HG03103 (cell line): Measurements from ENCODE around the gene CAT.

Experiments used
- ATAC-seq: cut with Tn5 transposase; IDR thresholded peaks from one replicate; pipeline ENCODE4 v1.9.1; 2021; ENCODE audit warnings: low read depth; ENCODE audit not compliant: unreplicated experiment

CAT gene

GRCh38 chr11:34519595-34520235 is 81.0 kb downstream of the CAT start:
- ATAC-seq = no peak

- no peak for ATAC-seq
These were observed 82.5 kb downstream of the CAT start for GRCh38 chr11:34521265-34521664.
